Activated naive CD4-positive, alpha-beta T cell treated with anti-CD3 and anti-CD28 coated beads for 36 hours (primary cell): ENCODE results near the gene KDM2B. TPM values are rescaled to one million over a fixed set of nuclear protein-coding genes. Genes with fewer than 3 reads are reported as not detected.
"Not testable (repeated sequence)": the region's sequence is repeated elsewhere in the genome, so short reads cannot be mapped to it uniquely, and the experiment has no call there.

ENCODE experiments used
- CTCF ChIA-PET: fragments of 350-600 bp; sonication (Branson Sonifier 250); formaldehyde crosslinking; loops from one replicate; lab custom pipeline; 2021; ENCODE audit warnings: antibody characterized with exemption; lab: Charles Lee
- DNase-seq: peaks from one replicate; pipeline ENCODE4 v3.0.0-alpha.2; 2020
- H3K27ac Mint-ChIP-seq: one replicate; pipeline ENCODE4 v1.8.0; 2021; ENCODE audit warnings: mild to moderate bottlenecking, mixed read lengths
- H3K27me3 Mint-ChIP-seq: one replicate; pipeline ENCODE4 v1.8.0; 2021; ENCODE audit warnings: low read depth, mixed read lengths
- H3K36me3 Mint-ChIP-seq: one replicate; pipeline ENCODE4 v1.8.0; 2021; ENCODE audit warnings: low read depth, mixed read lengths
- H3K4me1 Mint-ChIP-seq: one replicate; pipeline ENCODE4 v1.8.0; 2021; ENCODE audit warnings: low read depth, mixed read lengths
- H3K4me3 Mint-ChIP-seq: one replicate; pipeline ENCODE4 v1.8.0; 2021; ENCODE audit warnings: mild to moderate bottlenecking, moderate library complexity, mixed read lengths
- H3K9me3 Mint-ChIP-seq: one replicate; pipeline ENCODE4 v1.8.0; 2021; ENCODE audit warnings: mixed read lengths
- intact Hi-C: fragments of 100-400 bp; cut with micrococcal nuclease; formaldehyde crosslinking; loops from one replicate; pipeline ENCODE4 v1.15.1; 2023
- total RNA-seq, 2 experiments: library from RNA; stranded (reverse); gene quantifications; one replicate each; pipeline ENCODE4 v1.2.3, GENCODE V29; 2021

Gene KDM2B
- total RNA-seq, 2 experiments from 2014 or later: 22.7 to 23.8 TPM

DNA sequence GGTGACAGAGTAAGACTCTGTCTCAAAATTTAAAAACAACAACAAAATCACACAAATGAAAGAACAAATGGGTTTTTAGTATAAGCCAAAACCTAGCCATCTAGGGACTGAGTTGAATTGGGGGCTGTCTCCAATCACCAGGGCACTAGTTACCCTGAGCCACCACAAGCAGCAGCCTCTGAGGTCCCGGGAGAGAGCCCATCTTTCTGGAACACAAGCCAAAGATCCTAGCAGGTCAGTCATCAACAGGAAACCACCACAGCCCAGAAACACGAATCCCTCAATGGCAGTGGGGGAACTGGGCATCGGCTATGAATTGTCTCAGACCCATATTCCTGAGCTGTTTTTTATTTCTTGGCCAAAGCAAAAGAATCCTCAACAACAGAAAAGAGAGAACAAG lies 75.3 kb downstream of the KDM2B start:
- peaks cover 2% of the 10 kb centered on the region for H3K36me3 Mint-ChIP-seq

GRCh38 chr12:121504505-121504904 lies 76.3 kb downstream of the KDM2B start:
- no peak for DNase-seq
- intact Hi-C loops: no loop called here
- H3K27ac Mint-ChIP-seq: no peak overlapping the region
- no peaks in the 10 kb centered on the region for H3K9me3 Mint-ChIP-seq
- no peak overlapping the region for H3K4me3 Mint-ChIP-seq
- no peaks in the 10 kb centered on the region for H3K36me3 Mint-ChIP-seq
- H3K4me1 Mint-ChIP-seq: peaks cover 9% of the 10 kb centered on the region
- no peaks in the 10 kb centered on the region for H3K27me3 Mint-ChIP-seq
- CTCF ChIA-PET: interaction anchor here (0.7 to 1.2 kb wide), 2 partner anchors 12 to 33 kb away, joined by 3 to 8 read pairs; no protein-coding TSS in a partner anchor

More for the DNA sequence above, 75.3 kb downstream of the KDM2B start:
- intact Hi-C loops: no loop called here
- CTCF ChIA-PET: interaction anchor here (0.7 to 1.1 kb wide), 2 partner anchors 30 to 109 kb away, joined by 4 to 5 read pairs; no protein-coding TSS in a partner anchor
- Mint-ChIP-seq H3K4me3 (no peak overlapping the region), H3K4me1 (peaks cover 5% of the 10 kb centered on the region), H3K27me3 (no peaks in the 10 kb centered on the region), H3K9me3 (no peaks in the 10 kb centered on the region), H3K27ac (no peak overlapping the region)
- DNase-seq: no peak

DNA sequence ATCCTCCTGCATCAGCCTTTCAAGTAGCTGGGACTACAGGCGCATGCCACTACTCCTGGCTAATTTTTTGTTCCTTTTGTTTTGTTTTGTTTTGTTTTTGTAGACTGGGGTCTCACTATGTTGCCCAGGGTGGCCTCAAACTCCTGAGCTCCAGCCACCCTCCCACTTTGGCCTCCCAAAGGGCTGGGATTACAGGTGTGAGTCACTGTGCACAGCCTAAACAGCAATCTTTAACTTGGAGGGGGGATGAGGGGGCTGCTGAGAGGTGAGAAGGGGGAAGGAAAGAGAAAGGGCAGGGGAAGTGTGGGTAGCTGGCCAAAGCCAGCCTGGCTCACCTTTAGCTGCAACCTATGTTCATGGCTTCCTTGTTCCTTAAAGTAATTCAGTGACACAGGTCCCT lies 77.4 kb downstream of the KDM2B start:
- no peaks in the 10 kb centered on the region for H3K27me3 Mint-ChIP-seq
- intact Hi-C loops: no loop called here
- DNase-seq: no peak
- H3K36me3 Mint-ChIP-seq: no peaks in the 10 kb centered on the region
- H3K9me3 Mint-ChIP-seq: no peaks in the 10 kb centered on the region
- no peak overlapping the region for H3K4me3 Mint-ChIP-seq
- peaks cover 9% of the 10 kb centered on the region for H3K4me1 Mint-ChIP-seq
- CTCF ChIA-PET: interaction anchor here (0.7 to 1.4 kb wide), 4 partner anchors 11 to 290 kb away, joined by 3 to 8 read pairs (median 4); partner anchors contain the start of gene RHOF
- peak overlapping the region; percentile 21 for H3K27ac Mint-ChIP-seq

GRCh38 chr12:121501946-121502345 lies 78.9 kb downstream of the KDM2B start:
- Mint-ChIP-seq H3K4me1 (peaks cover 9% of the 10 kb centered on the region), H3K9me3 (no peaks in the 10 kb centered on the region), H3K4me3 (no peak overlapping the region), H3K36me3 (no peaks in the 10 kb centered on the region), H3K27me3 (no peaks in the 10 kb centered on the region), H3K27ac (no peak overlapping the region)
- no peak for DNase-seq
- intact Hi-C loops: no loop called here
- CTCF ChIA-PET: interaction anchor here (0.7 to 5.8 kb wide), 4 partner anchors 42 to 180 kb away, joined by 3 to 32 read pairs (median 9); partner anchors contain the start of gene MORN3

DNA sequence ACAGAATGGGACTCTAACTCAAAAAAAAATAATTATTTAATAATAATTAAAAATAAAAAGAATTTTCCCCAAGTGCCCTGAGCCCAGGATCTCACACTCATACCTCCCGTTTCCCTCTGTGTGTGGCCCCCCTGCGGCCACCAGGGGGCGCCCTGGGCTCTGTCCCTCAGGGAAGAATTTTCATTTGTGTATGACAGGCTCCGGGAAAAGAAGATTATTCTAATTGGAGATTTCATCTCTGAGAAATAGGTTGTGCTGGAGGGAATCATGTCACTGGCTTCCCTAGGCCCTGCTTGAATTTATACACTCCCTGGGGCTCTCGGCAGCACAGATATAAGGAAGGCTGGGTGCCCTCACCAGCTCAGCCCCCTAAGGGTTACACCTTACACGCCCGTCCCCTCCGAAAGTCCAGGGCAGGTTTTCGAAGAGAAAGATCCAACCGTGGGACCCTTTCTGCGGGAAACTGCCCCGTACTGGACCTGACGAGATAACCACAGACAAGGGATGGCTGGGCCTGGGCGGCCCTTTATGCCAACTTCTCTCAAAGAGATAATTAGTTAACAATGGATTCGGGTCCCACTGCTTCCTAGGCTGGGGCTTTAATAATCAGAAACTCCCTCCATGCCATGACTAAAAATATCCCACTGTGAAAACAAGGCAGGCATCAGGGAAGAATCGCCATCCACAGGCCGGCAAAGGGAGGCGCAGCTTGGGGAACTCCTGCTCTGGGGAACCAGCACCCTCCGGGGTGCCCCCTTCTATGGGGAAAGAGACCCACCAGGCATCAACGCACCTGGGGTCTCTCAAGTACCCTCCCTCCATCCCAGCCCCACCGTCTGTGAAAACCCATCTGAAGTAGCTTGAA lies 80.7 kb downstream of the KDM2B start:
- Mint-ChIP-seq H3K4me3 (no peak overlapping the region), H3K27me3 (no peaks in the 10 kb centered on the region), H3K27ac (no peak overlapping the region), H3K4me1 (peaks cover 9% of the 10 kb centered on the region), H3K36me3 (no peaks in the 10 kb centered on the region), H3K9me3 (no peaks in the 10 kb centered on the region)
- intact Hi-C loops: loop anchor here (1.0 kb wide), 3 partner anchors 34 to 182 kb away; no protein-coding TSS in a partner anchor
- peak; percentile 83 for DNase-seq
- CTCF ChIA-PET: interaction anchor here (0.5 to 5.8 kb wide), 23 partner anchors 9 to 575 kb away, joined by 3 to 32 read pairs (median 5); partner anchors contain the start of gene MORN3

DNA sequence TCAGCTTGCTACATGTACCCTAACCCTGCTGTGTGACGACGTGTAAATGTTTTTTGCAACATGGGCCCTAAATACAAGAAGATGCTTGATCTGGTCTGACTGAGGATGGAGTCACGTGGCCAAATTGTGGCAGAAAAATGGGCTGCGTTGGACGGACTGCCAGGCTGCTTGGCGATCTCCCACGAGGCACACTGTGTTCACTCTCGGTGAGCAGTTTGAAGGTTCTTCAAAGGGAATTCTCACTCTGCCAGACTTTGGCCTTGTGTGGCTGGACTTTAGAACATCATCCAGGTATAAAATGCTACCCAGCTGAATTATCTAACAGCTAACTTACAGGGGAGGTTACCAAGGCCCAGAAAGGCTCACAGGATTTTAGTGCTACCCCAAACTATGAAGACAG lies 85.1 kb downstream of the KDM2B start:
- peaks cover 8% of the 10 kb centered on the region for H3K4me1 Mint-ChIP-seq
- intact Hi-C loops: no loop called here
- no peaks in the 10 kb centered on the region for H3K27me3 Mint-ChIP-seq
- no peak overlapping the region for H3K4me3 Mint-ChIP-seq
- H3K9me3 Mint-ChIP-seq: no peaks in the 10 kb centered on the region
- CTCF ChIA-PET: interaction anchor here (1.2 to 2.5 kb wide), 5 partner anchors 34 to 198 kb away, joined by 3 to 18 read pairs (median 4); no protein-coding TSS in a partner anchor
- no peak overlapping the region for H3K27ac Mint-ChIP-seq
- peaks cover 2% of the 10 kb centered on the region for H3K36me3 Mint-ChIP-seq
- no peak for DNase-seq

- no peaks in the 10 kb centered on the region for H3K9me3 Mint-ChIP-seq
- H3K36me3 Mint-ChIP-seq: peaks cover 2% of the 10 kb centered on the region
- H3K27ac Mint-ChIP-seq: no peak overlapping the region
- CTCF ChIA-PET: interaction anchor here (0.6 to 2.5 kb wide), 17 partner anchors 8 to 1167 kb away, joined by 3 to 18 read pairs (median 4); no protein-coding TSS in a partner anchor
- intact Hi-C loops: no loop called here
- peaks cover 6% of the 10 kb centered on the region for H3K4me1 Mint-ChIP-seq
- DNase-seq: peak; percentile 73
- no peak overlapping the region for H3K4me3 Mint-ChIP-seq
- no peaks in the 10 kb centered on the region for H3K27me3 Mint-ChIP-seq
Observed at GRCh38 chr12:121494093-121494787, 86.6 kb downstream of the KDM2B start.

GRCh38 chr12:121490401-121491281 lies 90.2 kb downstream of the KDM2B start:
- peaks cover 6% of the 10 kb centered on the region for H3K4me1 Mint-ChIP-seq
- no peak for DNase-seq
- no peak overlapping the region for H3K4me3 Mint-ChIP-seq
- CTCF ChIA-PET: interaction anchor here (1.0 to 2.9 kb wide), 3 partner anchors 8 to 13 kb away, joined by 3 to 15 read pairs (median 4); no protein-coding TSS in a partner anchor
- H3K27me3 Mint-ChIP-seq: no peaks in the 10 kb centered on the region
- intact Hi-C loops: no loop called here
- no peaks in the 10 kb centered on the region for H3K9me3 Mint-ChIP-seq
- H3K27ac Mint-ChIP-seq: no peak overlapping the region
- peaks cover 2% of the 10 kb centered on the region for H3K36me3 Mint-ChIP-seq

DNA sequence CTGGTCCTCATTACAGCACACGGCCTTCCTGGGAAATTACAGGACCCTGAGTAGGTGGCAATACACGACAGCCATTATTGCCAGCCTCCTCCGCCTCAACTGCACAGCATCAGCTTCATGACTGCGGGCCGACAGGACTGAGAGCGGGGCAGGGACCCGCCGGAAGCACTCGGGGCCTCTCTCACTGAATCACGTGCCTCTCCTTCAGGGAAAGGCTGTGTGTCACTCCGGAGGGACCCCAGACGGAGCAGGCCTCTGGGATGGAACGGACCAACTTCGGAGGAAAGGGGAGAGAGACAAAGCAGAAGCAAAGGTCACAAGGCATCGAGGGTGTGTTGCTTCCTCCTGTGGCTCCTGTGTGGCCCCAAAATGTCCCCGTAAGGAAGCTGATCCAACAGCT lies 90.9 kb downstream of the KDM2B start:
- H3K27me3 Mint-ChIP-seq: no peaks in the 10 kb centered on the region
- intact Hi-C loops: no loop called here

GRCh38 chr12:121484967-121485366 lies 95.9 kb downstream of the KDM2B start:
- Mint-ChIP-seq H3K27ac (no peak overlapping the region), H3K36me3 (peaks cover under 1% of the 10 kb centered on the region), H3K4me3 (no peak overlapping the region), H3K4me1 (no peaks in the 10 kb centered on the region), H3K9me3 (no peaks in the 10 kb centered on the region), H3K27me3 (no peaks in the 10 kb centered on the region)
- intact Hi-C loops: no loop called here
- CTCF ChIA-PET: no interaction called here
- no peak for DNase-seq

More for the DNA sequence above, 90.9 kb downstream of the KDM2B start:
- Mint-ChIP-seq H3K4me1 (peaks cover 6% of the 10 kb centered on the region), H3K4me3 (no peak overlapping the region), H3K9me3 (no peaks in the 10 kb centered on the region), H3K27ac (no peak overlapping the region), H3K36me3 (peaks cover 2% of the 10 kb centered on the region)
- no peak for DNase-seq
- CTCF ChIA-PET: interaction anchor here (1.5 to 2.9 kb wide), 2 partner anchors 9 to 11 kb away, joined by 4 to 15 read pairs; no protein-coding TSS in a partner anchor

DNA sequence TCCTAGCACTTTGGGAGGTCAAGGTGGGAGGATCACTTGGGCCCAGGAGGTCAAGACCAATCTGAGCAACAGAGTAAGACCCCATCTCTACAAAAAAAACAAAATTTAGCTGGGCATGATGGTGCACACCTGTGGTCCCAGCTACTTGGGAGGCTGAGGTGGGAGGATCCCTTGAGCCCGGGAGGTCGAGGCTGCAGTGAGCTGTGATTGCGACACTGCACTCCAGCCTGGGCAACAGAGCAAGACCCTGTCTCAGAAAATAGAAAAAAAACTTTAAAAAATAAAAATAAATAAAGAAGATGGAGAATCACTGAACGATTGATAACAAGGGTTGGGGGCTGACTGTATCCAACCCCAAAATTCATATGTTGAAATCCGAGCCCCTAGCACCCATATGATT lies 96.3 kb downstream of the KDM2B start:
- H3K27me3 Mint-ChIP-seq, H3K4me1 Mint-ChIP-seq, H3K27ac Mint-ChIP-seq, DNase-seq, intact Hi-C loops, H3K9me3 Mint-ChIP-seq, H3K4me3 Mint-ChIP-seq, CTCF ChIA-PET, H3K36me3 Mint-ChIP-seq: not testable (repeated sequence)
